ENCODE data around the gene LINGO1. TPM values are rescaled to one million over a fixed set of nuclear protein-coding genes. Genes with fewer than 3 reads are reported as not detected.

LINGO1 gene
- polyA plus RNA-seq, 2 donors = 0.08 to 0.25 TPM

DNA sequence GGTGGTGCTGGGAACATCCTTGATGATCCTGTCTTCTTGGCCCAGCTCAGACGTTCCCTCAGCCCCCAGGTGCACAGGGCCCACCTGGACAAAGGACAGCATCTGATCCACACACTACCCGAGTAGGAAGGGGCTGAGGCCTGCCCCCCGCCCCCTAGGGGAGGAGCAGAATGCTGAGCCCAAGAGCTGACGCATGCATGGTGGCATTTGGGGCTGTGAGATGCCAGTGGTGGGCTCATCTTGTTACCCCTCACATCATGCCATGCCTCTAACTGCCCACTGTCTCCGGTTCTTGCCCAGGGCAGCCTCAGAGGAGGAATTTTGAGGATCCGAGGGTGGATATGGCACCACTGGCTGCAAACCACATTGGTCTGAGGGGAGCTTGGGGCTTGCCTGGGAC lies 61.5 kb downstream of the LINGO1 start:
- Histone ChIP-seq H3K9me3 (ENCODE audit: control insufficient read depth in 2 of 2, insufficient read depth in 1 of 2, low read depth in 1 of 2, low read length in 1 of 2) (no peaks in the 10 kb centered on the region), H3K36me3 (ENCODE audit: control insufficient read depth in 2 of 2, insufficient read depth in 2 of 2, low read length in 1 of 2) (no peaks in the 10 kb centered on the region), H3K4me3 (ENCODE audit: low read depth in 1 of 2, low read length in 2 of 2) (no peak overlapping the region), H3K4me1 (ENCODE audit: control insufficient read depth in 2 of 2, insufficient read depth in 2 of 2, low read length in 1 of 2) (peaks cover 0 to 2% of the 10 kb centered on the region in 2 donors), H3K27ac (ENCODE audit: low read depth in 2 of 2, low read length in 1 of 2) (no peak overlapping the region), H3K27me3 (ENCODE audit: control insufficient read depth in 1 of 2, insufficient read depth in 2 of 2, low read length in 2 of 2) (no peaks in the 10 kb centered on the region)
- WGBS, 2 donors = 83 to 87% methylated on average over 6 of the region's 6 CpGs

DNA sequence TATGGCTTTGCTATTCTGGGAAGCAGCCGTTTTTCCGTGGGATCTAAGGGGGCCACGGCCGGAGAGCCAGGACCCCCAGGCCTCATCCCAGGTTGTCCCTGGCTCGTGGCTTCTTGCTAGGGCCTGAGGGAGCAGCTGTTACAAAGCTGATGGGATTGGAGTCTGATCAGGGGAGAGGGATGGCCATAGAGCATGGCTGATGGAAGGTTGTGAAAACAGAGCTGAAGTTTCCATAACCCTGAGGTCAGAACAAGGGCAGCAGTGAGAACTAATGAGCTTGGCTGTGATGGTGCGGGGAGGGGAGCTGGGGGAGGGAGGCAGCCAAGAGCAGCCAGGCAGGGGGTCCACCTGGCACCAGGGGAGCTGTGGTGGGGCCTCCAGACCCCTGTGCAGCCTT lies 63.0 kb downstream of the LINGO1 start:
- 29 to 35% methylated on average over 6 of the region's 6 CpGs for WGBS, 2 donors
- peaks cover 0 to 2% of the 10 kb centered on the region in 2 donors for H3K4me1 ChIP-seq (ENCODE audit: control insufficient read depth in 2 of 2, insufficient read depth in 2 of 2, low read length in 1 of 2)
- H3K4me3 ChIP-seq (ENCODE audit: low read depth in 1 of 2, low read length in 2 of 2) = no peak overlapping the region
- no peaks in the 10 kb centered on the region for H3K27me3 ChIP-seq (ENCODE audit: control insufficient read depth in 1 of 2, insufficient read depth in 2 of 2, low read length in 2 of 2)
- no peaks in the 10 kb centered on the region for H3K36me3 ChIP-seq (ENCODE audit: control insufficient read depth in 2 of 2, insufficient read depth in 2 of 2, low read length in 1 of 2)
- no peak overlapping the region for H3K27ac ChIP-seq (ENCODE audit: low read depth in 2 of 2, low read length in 1 of 2)
- H3K9me3 ChIP-seq (ENCODE audit: control insufficient read depth in 2 of 2, insufficient read depth in 1 of 2, low read depth in 1 of 2, low read length in 1 of 2) = no peaks in the 10 kb centered on the region

- Histone ChIP-seq H3K4me3 (ENCODE audit: low read depth in 1 of 2, low read length in 2 of 2) (peak overlapping the region in 1 of 2 donors; percentile 5), H3K9me3 (ENCODE audit: control insufficient read depth in 2 of 2, insufficient read depth in 1 of 2, low read depth in 1 of 2, low read length in 1 of 2) (no peaks in the 10 kb centered on the region), H3K4me1 (ENCODE audit: control insufficient read depth in 2 of 2, insufficient read depth in 2 of 2, low read length in 1 of 2) (peaks cover 0 to 2% of the 10 kb centered on the region in 2 donors), H3K27me3 (ENCODE audit: control insufficient read depth in 1 of 2, insufficient read depth in 2 of 2, low read length in 2 of 2) (no peaks in the 10 kb centered on the region), H3K36me3 (ENCODE audit: control insufficient read depth in 2 of 2, insufficient read depth in 2 of 2, low read length in 1 of 2) (no peaks in the 10 kb centered on the region), H3K27ac (ENCODE audit: low read depth in 2 of 2, low read length in 1 of 2) (no peak overlapping the region)
- WGBS, 2 donors = 47 to 50% methylated on average over 24 of the region's 24 CpGs
Observed at GRCh38 chr15:77568973-77569728, 63.6 kb downstream of the LINGO1 start.

DNA sequence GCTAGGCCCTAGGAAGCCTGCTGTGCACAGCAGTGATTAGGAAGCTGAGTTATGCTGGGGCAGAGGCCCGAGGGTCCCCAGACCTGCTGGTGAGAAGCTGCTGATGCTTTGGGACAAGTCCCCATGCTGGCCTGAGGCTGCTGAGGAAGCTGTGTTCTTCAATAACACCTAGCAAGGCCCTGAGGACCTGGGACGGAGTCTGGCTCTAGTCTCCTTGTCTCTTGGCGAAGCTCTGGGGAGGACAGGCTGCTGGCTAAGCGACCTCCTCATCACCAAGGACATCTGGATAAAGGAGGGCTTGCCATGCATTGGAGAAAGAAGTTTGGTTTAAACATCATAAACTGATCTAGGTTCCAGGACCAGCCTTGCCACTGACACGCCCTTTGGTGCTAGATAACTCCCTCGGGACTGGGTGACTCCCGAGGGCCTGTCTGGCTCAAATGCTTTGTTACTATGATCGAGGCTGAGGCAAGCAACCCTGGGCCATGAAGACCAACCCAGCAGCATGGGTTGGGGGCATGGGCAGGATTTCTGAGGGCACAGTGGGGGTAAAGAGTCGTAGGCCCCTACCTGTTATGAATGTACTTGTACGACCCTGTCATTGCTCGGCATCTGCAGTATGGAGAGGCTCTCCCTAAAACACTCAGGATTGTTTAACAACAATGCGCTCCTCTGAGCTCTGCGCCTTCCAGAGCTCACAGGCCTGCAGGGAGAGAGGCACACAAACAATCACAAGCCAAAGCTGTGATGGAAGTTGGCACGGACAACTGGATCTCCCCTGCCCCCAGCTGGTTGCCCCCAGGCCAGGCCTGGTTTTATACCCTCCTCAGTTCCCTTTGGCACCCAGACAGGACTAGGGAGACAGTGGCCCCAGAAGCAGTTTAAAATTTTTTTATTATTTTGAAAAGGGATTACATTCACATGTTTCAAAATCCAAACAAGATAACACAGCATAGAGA lies 64.4 kb downstream of the LINGO1 start:
- Histone ChIP-seq H3K4me1 (ENCODE audit: control insufficient read depth in 2 of 2, insufficient read depth in 2 of 2, low read length in 1 of 2) (peaks cover 0 to 2% of the 10 kb centered on the region in 2 donors), H3K4me3 (ENCODE audit: low read depth in 1 of 2, low read length in 2 of 2) (no peak overlapping the region), H3K27ac (ENCODE audit: low read depth in 2 of 2, low read length in 1 of 2) (no peak overlapping the region), H3K9me3 (ENCODE audit: control insufficient read depth in 2 of 2, insufficient read depth in 1 of 2, low read depth in 1 of 2, low read length in 1 of 2) (no peaks in the 10 kb centered on the region), H3K27me3 (ENCODE audit: control insufficient read depth in 1 of 2, insufficient read depth in 2 of 2, low read length in 2 of 2) (no peaks in the 10 kb centered on the region), H3K36me3 (ENCODE audit: control insufficient read depth in 2 of 2, insufficient read depth in 2 of 2, low read length in 1 of 2) (no peaks in the 10 kb centered on the region)
- WGBS, 2 donors = 84 to 88% methylated on average over 14 of the region's 14 CpGs

DNA sequence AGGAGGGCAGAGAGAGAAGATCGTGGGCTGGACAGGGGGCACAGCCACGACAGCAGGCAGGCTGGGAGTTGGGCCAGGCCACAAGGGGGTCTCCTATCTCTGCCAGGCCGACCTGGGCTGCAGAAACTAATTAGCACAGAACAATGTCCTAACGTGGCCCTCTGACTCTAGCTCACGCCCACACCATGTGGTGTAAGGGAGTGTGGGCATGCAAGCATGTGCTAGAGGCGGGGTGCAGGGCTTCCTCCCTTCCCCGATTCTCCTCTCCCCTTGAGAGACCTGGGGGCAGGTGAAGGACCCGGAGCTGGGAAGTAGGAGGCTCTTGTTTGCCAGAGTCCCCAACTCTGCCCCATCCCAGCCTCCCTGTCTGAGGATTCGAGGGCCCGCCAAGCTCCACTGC lies 65.5 kb downstream of the LINGO1 start:
- Histone ChIP-seq H3K27me3 (ENCODE audit: control insufficient read depth in 1 of 2, insufficient read depth in 2 of 2, low read length in 2 of 2) (no peaks in the 10 kb centered on the region), H3K27ac (ENCODE audit: low read depth in 2 of 2, low read length in 1 of 2) (no peak overlapping the region), H3K4me3 (ENCODE audit: low read depth in 1 of 2, low read length in 2 of 2) (no peak overlapping the region), H3K9me3 (ENCODE audit: control insufficient read depth in 2 of 2, insufficient read depth in 1 of 2, low read depth in 1 of 2, low read length in 1 of 2) (no peaks in the 10 kb centered on the region), H3K36me3 (ENCODE audit: control insufficient read depth in 2 of 2, insufficient read depth in 2 of 2, low read length in 1 of 2) (no peaks in the 10 kb centered on the region), H3K4me1 (ENCODE audit: control insufficient read depth in 2 of 2, insufficient read depth in 2 of 2, low read length in 1 of 2) (peaks cover 0 to 2% of the 10 kb centered on the region in 2 donors)
- WGBS, 2 donors = 86 to 92% methylated on average over 10 of the region's 10 CpGs

DNA sequence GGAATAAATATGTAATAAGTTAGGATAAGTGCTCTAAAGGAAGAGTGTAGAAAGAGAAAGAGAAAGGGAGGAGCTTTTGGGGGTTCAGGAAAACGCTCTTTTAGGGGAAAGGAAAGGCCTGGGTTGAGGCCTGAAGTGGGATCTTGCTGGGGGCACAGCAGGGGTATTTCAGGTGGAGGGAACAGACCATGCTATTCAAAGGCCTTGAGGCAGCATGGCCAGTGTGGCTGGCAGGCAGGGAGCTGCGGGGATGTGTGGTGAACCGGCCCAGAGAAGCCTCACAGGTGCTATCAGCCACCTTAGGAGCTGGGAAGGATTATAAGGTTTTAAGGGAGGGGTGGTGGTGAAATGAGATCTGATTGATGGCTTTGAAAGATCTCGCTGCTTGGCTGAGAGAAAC lies 66.6 kb downstream of the LINGO1 start:
- H3K36me3 ChIP-seq (ENCODE audit: control insufficient read depth in 2 of 2, insufficient read depth in 2 of 2, low read length in 1 of 2) = no peaks in the 10 kb centered on the region
- H3K9me3 ChIP-seq (ENCODE audit: control insufficient read depth in 2 of 2, insufficient read depth in 1 of 2, low read depth in 1 of 2, low read length in 1 of 2) = no peaks in the 10 kb centered on the region
- no peak overlapping the region for H3K27ac ChIP-seq (ENCODE audit: low read depth in 2 of 2, low read length in 1 of 2)
- H3K27me3 ChIP-seq (ENCODE audit: control insufficient read depth in 1 of 2, insufficient read depth in 2 of 2, low read length in 2 of 2) = no peaks in the 10 kb centered on the region
- 88 to 90% methylated on average over 4 of the region's 4 CpGs for WGBS, 2 donors
- peaks cover 0 to 2% of the 10 kb centered on the region in 2 donors for H3K4me1 ChIP-seq (ENCODE audit: control insufficient read depth in 2 of 2, insufficient read depth in 2 of 2, low read length in 1 of 2)
- H3K4me3 ChIP-seq (ENCODE audit: low read depth in 1 of 2, low read length in 2 of 2) = no peak overlapping the region

- Histone ChIP-seq H3K4me3 (ENCODE audit: low read depth in 1 of 2, low read length in 2 of 2) (no peak overlapping the region), H3K27me3 (ENCODE audit: control insufficient read depth in 1 of 2, insufficient read depth in 2 of 2, low read length in 2 of 2) (no peaks in the 10 kb centered on the region), H3K4me1 (ENCODE audit: control insufficient read depth in 2 of 2, insufficient read depth in 2 of 2, low read length in 1 of 2) (peaks cover 0 to 2% of the 10 kb centered on the region in 2 donors), H3K27ac (ENCODE audit: low read depth in 2 of 2, low read length in 1 of 2) (peak overlapping the region in 1 of 2 donors; percentile 28), H3K36me3 (ENCODE audit: control insufficient read depth in 2 of 2, insufficient read depth in 2 of 2, low read length in 1 of 2) (no peaks in the 10 kb centered on the region), H3K9me3 (ENCODE audit: control insufficient read depth in 2 of 2, insufficient read depth in 1 of 2, low read depth in 1 of 2, low read length in 1 of 2) (no peaks in the 10 kb centered on the region)
- 88% methylated on average over 25 of the region's 25 CpGs for WGBS, 2 donors
Observed at GRCh38 chr15:77565378-77565915, 67.3 kb downstream of the LINGO1 start.

- 72 to 74% methylated on average over 9 of the region's 9 CpGs for WGBS, 2 donors
- Histone ChIP-seq H3K9me3 (ENCODE audit: control insufficient read depth in 2 of 2, insufficient read depth in 1 of 2, low read depth in 1 of 2, low read length in 1 of 2) (no peaks in the 10 kb centered on the region), H3K4me3 (ENCODE audit: low read depth in 1 of 2, low read length in 2 of 2) (no peak overlapping the region), H3K4me1 (ENCODE audit: control insufficient read depth in 2 of 2, insufficient read depth in 2 of 2, low read length in 1 of 2) (peaks cover 0 to 2% of the 10 kb centered on the region in 2 donors), H3K27me3 (ENCODE audit: control insufficient read depth in 1 of 2, insufficient read depth in 2 of 2, low read length in 2 of 2) (no peaks in the 10 kb centered on the region), H3K27ac (ENCODE audit: low read depth in 2 of 2, low read length in 1 of 2) (peak overlapping the region in 1 of 2 donors; percentile 28), H3K36me3 (ENCODE audit: control insufficient read depth in 2 of 2, insufficient read depth in 2 of 2, low read length in 1 of 2) (no peaks in the 10 kb centered on the region)
Observed at GRCh38 chr15:77564938-77565337, 67.8 kb downstream of the LINGO1 start.

DNA sequence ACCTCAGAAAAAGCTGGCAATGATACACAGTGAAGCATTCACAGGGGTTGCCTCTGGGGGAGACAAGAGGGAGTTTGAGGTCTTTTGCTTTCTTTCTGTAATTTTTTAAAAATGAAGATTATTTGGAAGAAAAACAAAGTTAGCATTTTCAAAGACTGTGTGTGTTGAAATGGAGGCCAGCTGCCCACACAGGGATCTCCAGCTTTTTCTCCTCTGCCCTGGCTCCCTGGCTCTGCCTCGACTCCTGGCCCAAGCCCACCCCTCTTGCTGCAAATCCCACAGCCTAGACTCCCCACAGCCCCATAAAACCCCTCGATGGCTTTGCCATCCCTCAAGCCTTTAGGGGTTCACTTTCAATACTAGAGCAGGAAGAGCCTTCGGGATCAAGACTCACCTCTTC lies 68.4 kb downstream of the LINGO1 start:
- H3K4me3 ChIP-seq (ENCODE audit: low read depth in 1 of 2, low read length in 2 of 2) = no peak overlapping the region
- 79 to 82% methylated on average over 3 of the region's 3 CpGs for WGBS, 2 donors
- H3K9me3 ChIP-seq (ENCODE audit: control insufficient read depth in 2 of 2, insufficient read depth in 1 of 2, low read depth in 1 of 2, low read length in 1 of 2) = no peaks in the 10 kb centered on the region
- H3K27ac ChIP-seq (ENCODE audit: low read depth in 2 of 2, low read length in 1 of 2) = no peak overlapping the region
- peaks cover 0 to 2% of the 10 kb centered on the region in 2 donors for H3K4me1 ChIP-seq (ENCODE audit: control insufficient read depth in 2 of 2, insufficient read depth in 2 of 2, low read length in 1 of 2)
- no peaks in the 10 kb centered on the region for H3K27me3 ChIP-seq (ENCODE audit: control insufficient read depth in 1 of 2, insufficient read depth in 2 of 2, low read length in 2 of 2)
- no peaks in the 10 kb centered on the region for H3K36me3 ChIP-seq (ENCODE audit: control insufficient read depth in 2 of 2, insufficient read depth in 2 of 2, low read length in 1 of 2)
